GM19239 (cell line): Measurements from ENCODE around the gene RNASEH2A.

Source experiments
- DNase-seq: peaks from one replicate; pipeline ENCODE4 v3.0.0; 2011; ENCODE audit warnings: low spot score; ENCODE audit not compliant: insufficient read length
- FAIRE-seq: peaks from 2 replicates; lab custom pipeline; 2011; peaks lifted over from hg19 to GRCh38; lab: Jason Lieb, UNC

Gene RNASEH2A

DNA sequence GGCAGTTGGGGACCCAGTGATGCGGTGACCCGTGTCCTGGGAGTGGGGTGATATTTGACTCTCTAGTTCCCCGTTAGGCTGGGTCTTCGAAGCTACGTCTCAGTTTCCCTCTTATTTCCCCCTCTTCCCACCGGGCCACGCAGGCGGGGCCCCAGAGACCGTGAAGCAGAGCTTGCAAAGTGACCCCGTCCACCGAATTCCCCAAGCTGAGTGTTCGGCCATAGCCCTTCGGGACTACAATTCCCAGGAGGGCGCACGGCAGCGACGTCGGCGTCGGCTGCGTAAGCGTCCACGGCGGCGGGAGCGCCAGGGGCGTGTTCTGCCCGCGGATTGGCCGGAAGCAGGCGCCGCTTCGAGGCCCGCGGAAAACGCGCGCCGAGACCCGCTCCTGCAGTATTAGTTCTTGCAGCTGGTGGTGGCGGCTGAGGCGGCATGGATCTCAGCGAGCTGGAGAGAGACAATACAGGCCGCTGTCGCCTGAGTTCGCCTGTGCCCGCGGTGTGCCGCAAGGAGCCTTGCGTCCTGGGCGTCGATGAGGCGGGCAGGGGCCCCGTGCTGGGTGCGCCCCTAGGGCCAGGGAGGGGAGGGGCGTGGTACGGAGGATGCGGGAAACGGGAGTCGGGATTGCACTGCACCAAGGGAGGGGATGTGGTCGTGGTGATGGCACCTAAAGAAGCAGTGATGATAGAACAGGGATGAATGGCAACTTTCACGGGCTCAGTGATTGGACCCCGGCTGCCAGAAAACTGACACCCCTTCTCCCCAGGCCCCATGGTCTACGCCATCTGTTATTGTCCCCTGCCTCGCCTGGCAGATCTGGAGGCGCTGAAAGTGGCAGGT, at the start of gene RNASEH2A:
TSS of gene RNASEH2A (plus strand) at position 343 of the 840 bp plus-strand sequence. CDS start at position 433, 90 bp downstream.
- DNase-seq (peak; percentile 98), FAIRE-seq (peak; percentile 95)

DNA sequence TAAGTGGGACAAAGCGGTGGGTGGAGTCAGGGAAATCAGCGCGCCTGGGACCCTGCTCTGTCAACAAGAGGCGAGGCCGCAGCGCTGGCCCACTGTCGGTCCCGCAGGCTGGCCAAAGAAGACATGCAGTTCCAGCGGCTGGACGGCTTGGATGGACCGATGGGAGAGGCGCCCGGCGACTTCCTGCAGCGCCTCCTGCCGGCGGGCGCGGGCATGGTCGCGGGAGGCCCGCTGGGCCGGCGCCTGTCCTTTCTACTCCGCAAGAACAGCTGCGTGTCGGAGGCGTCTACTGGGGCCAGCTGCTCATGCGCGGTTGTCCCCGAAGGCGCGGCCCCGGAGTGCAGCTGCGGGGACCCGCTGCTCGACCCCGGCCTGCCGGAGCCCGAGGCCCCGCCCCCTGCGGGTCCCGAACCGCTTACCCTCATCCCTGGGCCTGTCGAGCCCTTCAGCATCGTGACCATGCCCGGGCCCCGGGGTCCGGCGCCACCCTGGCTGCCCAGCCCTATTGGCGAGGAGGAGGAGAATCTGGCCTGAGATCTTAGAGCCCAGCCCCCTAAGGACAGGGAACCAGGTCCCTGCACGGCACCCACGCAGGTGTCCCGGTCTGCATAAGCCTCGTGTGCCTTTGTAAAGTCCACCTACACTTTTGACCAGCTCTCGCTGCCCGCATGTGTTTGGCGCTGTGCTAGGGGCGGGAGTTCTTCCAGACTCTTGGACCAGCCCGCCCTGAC, 48.7 kb upstream of the RNASEH2A start:
- no peak for FAIRE-seq
- DNase-seq = peak; percentile 86

DNA sequence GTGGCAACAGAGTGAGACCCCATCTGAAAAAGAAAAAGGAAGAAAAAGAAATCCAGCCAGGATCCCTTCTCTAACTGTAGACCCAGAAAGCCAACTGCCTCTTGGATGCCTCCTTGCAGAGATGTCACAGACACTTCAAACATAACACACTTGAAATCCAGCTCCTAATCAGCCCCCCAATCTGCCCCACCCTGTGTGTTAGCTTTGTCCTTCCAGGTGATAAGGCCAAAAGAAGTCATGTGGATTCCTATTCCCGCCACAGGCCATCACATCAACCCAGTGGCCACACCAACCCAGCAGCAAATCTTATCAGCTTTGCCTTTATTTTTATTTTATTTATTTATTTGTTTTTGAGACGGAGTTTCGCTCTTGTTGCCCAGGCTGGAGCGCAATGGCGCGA, 46.7 kb upstream of the RNASEH2A start:
- DNase-seq = no peak
- FAIRE-seq = no peak

DNA sequence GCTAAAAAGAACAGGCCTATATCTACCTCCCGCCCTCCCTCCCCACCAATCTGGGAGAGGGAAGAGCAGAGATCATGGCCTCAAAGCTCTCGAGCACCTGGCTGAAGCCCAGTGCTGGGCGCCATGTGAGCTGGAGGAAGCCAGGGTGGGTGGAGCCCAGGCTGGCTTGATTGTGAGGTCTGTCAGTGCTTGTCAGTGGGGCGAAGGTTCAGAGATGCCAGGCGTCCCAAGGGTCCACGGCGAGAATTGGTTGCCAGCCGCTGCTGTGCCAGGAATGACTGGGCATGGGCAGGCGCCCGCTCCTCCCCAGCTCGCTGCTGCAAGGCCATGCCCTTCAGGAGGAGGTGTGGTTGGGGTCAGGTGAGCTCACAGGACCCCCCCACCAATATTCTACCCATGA, 43.3 kb upstream of the RNASEH2A start:
- DNase-seq (no peak), FAIRE-seq (no peak)

DNA sequence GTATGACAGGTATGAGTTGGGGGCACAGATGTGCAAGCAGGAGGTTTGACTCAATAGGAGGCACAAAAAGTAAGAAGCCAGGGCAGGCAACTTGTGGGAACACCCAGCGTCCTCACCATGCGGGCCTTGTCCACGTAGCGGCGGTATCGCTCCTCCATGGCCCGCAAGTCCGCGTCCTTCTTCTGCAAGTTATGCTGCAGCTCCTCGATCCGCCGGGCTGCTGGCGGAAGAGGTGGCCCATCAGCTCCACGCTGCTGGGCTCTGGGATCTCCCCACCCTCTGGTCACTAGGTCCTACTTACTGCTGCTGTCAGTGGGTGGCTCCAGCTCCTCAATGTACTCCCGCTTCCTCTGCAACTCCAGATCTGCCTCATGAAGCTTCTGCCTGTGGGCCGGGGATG, 41.7 kb upstream of the RNASEH2A start:
- no peak for DNase-seq
- no peak for FAIRE-seq

DNA sequence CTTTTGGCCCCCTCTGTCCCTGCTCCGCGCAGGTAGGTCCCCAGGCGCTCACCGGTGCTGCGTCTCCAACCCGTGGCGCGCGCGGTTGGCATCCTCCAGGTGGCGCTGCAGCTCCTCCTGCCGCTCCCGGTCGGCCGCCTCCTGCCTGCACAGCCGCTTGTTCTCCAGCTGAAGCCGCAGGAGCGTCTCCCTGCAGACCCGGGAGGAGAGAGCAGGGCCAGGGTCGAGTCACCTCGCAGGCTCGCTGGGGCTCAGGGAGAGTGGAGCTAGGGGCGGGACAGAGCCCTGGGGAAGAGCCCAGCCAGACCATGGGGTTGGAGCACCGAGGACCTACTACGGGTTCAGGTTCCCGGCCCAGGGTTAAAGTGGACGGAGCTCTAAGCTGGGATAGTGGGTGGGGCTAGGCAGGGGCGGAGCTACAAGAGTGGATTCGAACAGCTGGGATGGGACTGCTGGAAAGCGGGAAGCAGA, 40.3 kb upstream of the RNASEH2A start:
- DNase-seq = peak; percentile 89

DNA sequence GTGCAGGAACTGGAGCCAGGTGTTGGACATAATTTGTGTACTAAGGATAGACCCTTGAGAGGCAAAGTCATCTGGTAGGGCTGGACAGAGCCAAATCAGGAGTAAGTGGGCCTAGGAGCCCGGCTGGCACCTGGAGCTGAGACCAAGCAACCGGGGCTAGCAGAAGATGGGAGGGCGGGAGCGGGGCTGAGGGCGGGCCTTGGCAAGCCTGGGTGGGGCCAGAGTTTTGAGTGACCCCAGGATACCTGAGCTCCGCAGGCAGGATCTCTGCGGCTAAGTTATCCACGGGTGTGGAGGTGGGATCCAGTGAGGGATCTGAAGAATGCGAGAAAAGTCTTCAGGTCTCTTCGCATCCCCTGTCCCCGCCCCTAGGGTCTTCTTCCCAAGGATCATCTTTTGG, 39.2 kb upstream of the RNASEH2A start:
- DNase-seq = no peak
- no peak for FAIRE-seq

More for the DNA sequence above, 40.3 kb upstream of the RNASEH2A start:
- FAIRE-seq = peak; percentile 74

DNA sequence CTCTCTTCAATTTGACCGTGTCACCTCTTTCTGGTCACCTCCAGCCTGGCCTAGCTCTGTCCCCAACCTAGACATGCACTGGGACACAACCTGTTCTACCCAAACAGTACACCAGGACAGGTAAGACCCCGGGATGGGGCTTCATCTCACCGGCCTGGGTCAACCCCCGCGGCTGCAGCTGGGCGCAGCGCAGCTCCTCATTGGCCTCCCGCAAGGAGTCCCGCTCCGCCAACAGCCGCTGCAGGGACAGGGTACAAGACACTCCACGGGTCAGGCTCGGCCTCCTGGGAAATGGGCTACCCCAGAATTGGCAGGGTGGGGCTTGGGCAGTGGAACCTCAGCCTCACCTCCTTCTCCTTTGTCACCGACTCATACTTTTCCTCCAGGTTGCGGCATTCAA, 38.7 kb upstream of the RNASEH2A start:
- no peak for FAIRE-seq
- no peak for DNase-seq

DNA sequence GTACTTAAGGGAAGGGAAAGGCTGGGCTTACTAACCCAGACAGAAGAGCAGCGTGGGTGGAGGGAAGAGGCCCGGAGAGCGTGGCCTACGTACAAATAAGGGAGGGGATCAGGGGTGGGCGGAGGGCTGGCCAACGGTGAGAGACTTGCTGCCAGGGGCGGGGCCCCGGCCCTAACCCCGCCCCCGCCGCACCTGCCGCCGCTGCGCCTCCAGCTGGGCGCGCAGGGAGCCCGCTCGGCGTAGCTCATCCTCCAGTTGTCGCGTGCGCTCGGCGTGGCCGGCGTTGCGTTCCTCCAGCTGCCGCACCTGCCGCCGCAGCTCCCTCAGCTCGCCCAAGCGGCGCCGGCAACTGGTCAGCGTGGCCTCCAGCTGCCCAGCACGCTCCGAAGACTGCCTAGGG, 36.7 kb upstream of the RNASEH2A start:
- DNase-seq (no peak), FAIRE-seq (no peak)

DNA sequence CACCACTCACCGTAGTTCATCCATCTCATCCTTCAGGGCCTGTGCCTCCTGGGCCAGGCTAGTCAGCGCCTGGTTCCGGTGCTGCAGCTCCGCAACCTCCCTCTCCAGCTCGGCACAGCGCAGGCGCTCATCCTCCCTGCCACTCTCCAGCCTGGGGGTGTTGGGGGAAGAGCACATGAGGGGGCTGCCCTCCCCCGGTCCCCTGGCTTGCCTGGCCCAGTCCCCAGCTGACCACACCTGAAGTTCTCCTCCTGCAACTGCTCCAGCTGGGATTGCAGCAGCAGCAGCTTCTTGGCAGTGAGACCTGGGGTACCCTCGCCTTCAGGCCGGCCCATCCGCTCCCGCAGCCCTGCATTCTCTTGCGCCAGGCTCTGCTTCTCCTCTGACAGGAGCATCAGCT, 35.5 kb upstream of the RNASEH2A start:
- FAIRE-seq = no peak
- DNase-seq = no peak

DNA sequence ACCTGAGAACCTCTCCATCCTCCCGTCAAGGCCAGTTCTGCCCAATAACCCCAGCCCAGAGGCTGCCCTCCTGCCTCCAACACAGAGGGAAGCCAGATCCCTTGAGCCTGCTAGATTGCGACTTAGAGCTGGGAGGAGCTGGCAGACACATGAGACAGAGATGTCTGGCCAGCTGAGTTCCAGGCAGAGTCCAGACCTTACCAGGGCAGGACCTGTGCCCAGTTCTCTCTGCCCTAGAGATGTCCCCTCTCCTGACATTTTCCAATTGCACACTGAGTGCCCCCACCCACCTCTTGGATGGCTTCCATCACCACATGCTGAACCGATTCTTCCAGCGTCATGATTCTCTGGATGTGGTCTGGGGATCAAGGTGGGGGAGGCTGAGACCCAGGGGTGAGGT, 34.1 kb upstream of the RNASEH2A start:
- no peak for DNase-seq
- no peak for FAIRE-seq

DNA sequence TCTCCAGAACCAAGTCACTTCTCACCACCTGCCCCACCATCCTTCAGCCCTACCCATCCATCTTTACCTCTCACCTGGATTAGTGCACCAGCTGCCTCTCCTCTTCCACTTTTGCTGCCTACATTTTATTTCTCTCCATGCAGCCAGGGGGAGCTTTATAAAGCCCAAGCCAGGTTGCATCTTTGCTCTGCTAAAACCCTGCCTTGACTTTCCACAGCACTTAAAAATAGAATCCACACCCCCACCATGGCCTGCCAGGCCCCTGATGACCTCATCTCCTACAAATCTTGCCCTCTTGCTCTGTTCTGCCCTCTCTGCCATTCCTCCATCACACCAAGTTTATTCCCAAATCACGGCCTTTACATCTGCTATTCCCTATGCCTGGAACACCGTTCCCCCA, 32.8 kb upstream of the RNASEH2A start:
- FAIRE-seq = no peak
- no peak for DNase-seq

DNA sequence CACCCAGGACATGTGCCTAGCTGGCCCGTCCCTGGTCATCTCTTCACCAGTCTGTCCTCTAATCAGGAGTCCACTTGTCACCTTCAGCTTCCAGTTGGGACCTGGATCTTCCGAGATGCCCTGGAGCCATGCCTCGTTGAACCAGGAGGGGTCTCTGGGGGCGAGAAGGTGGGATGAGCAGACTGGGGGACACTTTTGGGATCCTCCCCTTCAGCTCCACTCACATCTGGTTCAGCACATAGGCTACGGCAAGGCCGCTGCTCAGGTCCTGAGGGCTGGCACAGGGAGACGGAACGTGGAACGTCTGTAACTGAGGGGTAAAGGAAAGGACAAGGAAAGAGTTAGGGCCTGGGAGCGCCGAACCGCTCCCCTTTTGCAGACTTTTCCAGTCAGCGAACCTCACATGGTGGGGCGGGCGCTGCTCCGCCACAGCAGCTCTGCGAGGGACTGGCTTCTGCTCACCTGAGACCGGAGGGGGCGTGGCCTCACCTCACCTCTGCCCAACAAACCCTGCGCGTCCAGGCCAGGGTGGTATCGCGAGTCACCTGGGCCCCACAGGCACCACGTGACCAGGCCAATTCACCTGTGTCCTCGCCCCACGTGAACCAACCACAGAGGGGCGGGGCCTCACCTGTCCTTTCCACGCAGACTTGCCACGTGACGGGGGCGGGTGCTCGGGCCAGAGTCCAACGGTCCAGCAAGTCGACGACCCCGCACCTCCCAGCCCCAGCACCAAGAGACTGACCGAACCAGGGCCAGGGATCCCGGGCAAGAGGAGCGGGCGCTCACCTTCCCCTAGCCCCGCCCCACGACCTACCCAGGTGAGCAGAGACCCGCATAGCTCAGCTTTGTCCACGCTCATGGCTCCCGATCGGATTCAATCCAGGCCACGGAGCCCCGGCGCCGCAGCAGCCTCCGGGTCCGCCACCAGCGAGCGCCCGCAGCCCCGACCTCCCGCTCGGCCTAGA, 31.5 kb upstream of the RNASEH2A start, which contains the start of gene HOOK2:
TSS of gene HOOK2 (minus strand) at position 965 of the 968 bp plus-strand sequence. CDS start at position 862, 103 bp downstream.
- FAIRE-seq (no peak), DNase-seq (no peak)

DNA sequence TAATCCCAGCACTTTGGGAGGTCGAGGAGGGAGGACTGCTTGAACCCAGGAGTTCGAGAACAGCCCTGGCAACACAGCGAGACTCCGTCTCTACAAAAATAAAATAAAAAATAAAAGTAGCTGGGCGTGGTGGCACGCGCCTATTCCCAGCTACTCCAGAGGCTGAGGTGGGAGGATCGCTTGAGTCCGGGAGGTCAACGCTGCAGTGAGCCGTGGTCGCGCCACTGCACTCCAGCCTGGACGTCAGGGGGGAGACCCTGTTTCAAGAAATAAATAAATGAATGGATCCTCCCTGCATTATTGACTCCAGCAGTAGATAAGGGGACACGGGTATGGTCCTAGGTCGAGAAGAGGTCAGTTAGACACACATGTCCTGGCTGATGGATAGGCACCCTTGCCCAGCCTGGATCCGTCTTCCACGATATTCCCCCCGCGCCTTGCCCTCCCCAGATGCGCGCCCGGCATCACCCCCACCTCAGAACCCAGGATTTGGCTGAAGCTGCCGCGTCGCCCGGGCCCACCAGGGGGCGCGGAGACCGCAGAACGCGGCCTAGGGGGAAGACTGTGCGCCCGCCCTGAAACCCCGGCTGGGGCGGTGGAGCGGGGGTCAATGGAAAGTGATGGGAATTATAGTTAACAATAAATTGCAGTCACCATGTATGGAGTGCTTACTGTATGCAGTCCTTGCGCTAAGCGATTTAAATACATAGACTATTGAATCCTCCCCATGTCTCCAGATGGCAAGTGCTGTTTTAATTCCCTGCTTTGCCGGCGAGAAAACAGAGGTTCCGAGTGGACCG, 29.0 kb upstream of the RNASEH2A start:
- FAIRE-seq = peak; percentile 66
- DNase-seq = peak; percentile 76

DNA sequence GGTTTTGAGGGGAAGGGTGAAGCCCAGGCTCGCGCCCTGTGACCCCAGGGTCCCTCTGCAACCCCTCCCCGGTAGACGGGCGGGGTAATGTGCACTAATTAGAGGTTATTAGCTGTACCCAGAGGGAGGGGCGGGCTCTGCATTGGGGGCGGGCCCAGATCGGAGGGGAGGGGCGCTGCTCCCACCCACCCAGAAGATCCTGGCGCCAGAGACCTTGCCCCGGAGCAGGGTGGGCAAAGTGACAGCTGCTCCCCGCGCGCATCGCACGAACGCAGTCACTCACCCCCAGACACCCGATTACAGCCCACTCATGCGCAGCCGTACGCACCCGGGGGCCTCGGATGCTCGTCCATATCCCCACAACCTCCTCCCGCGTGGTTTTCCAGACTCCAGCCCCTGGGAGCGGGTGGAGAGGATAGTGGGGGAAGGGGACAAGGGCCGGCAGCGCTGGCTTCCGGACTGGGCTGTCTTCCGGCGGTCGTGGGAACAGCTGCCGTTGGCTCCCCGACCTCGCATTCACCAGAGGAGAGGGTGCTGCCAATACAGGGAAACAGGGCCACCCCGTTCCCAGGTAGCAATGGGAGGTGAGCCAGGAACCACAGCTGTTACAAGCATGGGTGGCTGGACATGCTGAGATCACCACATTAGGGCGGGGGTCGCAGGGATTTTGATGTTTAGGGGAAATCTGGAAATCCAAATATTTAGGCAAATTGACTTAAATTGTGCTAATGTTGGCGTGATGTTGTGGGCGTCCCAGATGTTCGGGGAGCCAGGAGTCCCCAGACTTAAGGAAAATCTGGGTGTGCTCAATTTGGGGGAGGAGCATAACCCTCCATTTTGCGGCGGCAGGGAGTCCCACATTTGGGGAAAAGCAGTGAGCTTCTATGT, 28.1 kb upstream of the RNASEH2A start:
- FAIRE-seq = peak; percentile 64
- DNase-seq = no peak

DNA sequence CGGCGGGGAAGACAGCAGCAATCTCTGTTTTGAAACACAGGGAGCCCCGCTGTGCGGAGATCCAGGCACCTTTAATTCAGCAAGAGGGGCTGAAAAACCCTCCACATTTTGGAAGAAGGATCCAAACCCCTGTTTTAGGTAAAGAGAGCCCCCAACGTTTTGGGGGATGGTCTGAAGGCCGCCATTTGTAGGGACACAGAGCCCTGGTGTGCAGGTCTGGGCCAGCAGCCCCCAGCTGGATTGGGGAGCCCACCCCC, 27.6 kb upstream of the RNASEH2A start:
- FAIRE-seq (no peak), DNase-seq (no peak)

DNA sequence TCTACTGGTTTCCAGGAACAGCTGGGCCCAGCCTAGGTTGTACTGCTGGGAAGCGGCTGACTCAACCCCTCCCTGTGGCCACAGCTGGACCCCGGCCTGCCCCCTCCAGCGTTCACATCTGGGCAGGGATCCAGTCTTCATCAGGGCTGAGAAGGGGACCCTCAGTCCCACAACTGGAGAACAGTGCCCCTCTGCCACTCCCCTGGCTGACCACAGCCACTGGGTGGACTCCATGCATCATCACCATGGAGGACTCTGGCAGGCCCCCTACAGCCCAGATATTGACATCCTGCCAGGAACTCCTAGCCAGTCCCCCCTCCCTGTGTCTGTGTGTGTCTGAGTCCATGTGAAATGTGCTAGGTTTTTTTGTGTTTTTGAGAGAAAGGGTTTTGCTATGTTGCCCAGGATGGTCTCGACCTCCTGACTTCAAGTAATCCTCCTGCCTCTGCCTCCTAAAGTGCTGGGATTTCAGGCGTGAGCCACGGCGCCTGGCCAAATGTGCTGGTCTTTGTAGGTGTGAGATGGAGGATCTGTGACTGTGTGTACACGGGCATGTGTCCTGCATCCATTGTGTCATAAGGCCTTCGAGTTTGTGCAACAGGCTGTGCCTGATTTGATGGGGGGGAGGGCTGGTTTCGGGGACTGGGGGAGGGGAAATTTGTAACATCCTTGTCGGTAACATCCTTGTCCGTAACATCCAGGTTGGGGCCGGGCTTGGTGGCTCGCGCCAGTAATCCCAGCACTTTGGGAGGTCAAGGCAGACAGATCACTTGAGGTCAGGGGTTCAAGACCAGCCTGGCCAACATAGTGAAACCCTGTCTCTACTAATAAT, 27.0 kb upstream of the RNASEH2A start:
- DNase-seq (no peak), FAIRE-seq (peak; percentile 64)

DNA sequence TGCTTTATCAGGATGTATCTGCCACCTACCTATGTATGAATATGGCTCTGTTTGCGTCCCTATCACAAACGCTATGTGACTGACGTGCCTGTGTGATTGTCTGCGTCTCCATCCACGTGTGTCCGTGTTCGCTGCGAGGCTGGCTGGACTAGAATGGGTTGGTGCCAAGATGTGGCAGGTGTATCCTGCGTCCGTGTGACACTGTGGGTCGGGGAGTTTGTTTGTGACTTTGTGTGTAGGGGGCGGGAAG, 24.3 kb upstream of the RNASEH2A start:
- no peak for DNase-seq
- peak; percentile 21 for FAIRE-seq
